BJ (cell line): Measurements from ENCODE around the gene LGI2. TPM values are rescaled to one million over a fixed set of nuclear protein-coding genes. Genes with fewer than 3 reads are reported as not detected.
"Not testable (repeated sequence)": the region's sequence is repeated elsewhere in the genome, so short reads cannot be mapped to it uniquely, and the experiment has no call there.

ENCODE experiments used
- CTCF ChIA-PET: fragments of 350-600 bp; formaldehyde crosslinking; extraction: SDS; loops from one replicate; lab custom pipeline; 2021; ENCODE audit warnings: antibody characterized with exemption, inconsistent platforms; lab: Yijun Ruan, JAX
- POLR2A ChIA-PET: fragments of 300-600 bp; sonication (Branson Sonifier 250); formaldehyde crosslinking; extraction: SDS; loops from one replicate; lab custom pipeline; 2021; ENCODE audit warnings: antibody characterized with exemption; lab: Charles Lee
- DNase-seq: peaks from one replicate; pipeline ENCODE4 v3.0.0-alpha.2; 2011; ENCODE audit warnings: low read depth
- H3K27me3 ChIP-seq: 2 replicates; pipeline ENCODE4 v1.6.0; 2011; ENCODE audit warnings: low read length; ENCODE audit not compliant: control insufficient read depth, insufficient read depth
- H3K36me3 ChIP-seq: 2 replicates; pipeline ENCODE4 v1.5.1; 2011; ENCODE audit warnings: low read length; ENCODE audit not compliant: control insufficient read depth, insufficient read depth
- H3K4me3 ChIP-seq: 2 replicates; pipeline ENCODE4 v1.5.1; 2011; ENCODE audit warnings: low read depth, mild to moderate bottlenecking, control low read depth, low read length
- CTCF ChIP-seq: IDR thresholded peaks from 2 replicates; pipeline ENCODE4 v1.5.1; 2011; ENCODE audit warnings: low read depth, mild to moderate bottlenecking, control low read depth, inconsistent platforms, low read length, moderate library complexity; ENCODE audit not compliant: insufficient read depth
- polyA plus RNA-seq: library from polyadenylated mRNA; depleted of rRNA; stranded (reverse); fragments of >200 nt; gene quantifications from 2 replicates; pipeline ENCODE4 v1.2.3, GENCODE V29; 2011

Gene LGI2
- polyA plus RNA-seq, 1 experiment: 0.01 TPM

GRCh38 chr4:25065431-25065858 is 34.7 kb upstream of the LGI2 start:
- no peak for TF ChIP-seq CTCF
- Histone ChIP-seq H3K27me3 (no peaks in the 10 kb centered on the region; the same call in 1 of the 2 replicates), H3K36me3 (no peaks in the 10 kb centered on the region), H3K4me3 (no peak overlapping the region)
- ChIA-PET POLR2A (no interaction called here), CTCF (interaction anchor here (1.2 to 1.3 kb wide), 2 partner anchors 11 to 20 kb away, joined by 3 to 4 read pairs; no protein-coding TSS in a partner anchor)
- DNase-seq: no peak

- H3K4me3 ChIP-seq, DNase-seq, H3K27me3 ChIP-seq, H3K36me3 ChIP-seq, POLR2A ChIA-PET: not testable (repeated sequence)
- CTCF ChIA-PET: interaction anchor here (0.7 to 1.2 kb wide), 2 partner anchors 19 to 52 kb away, joined by 3 to 4 read pairs; no protein-coding TSS in a partner anchor
Observed at GRCh38 chr4:25064447-25064846, 33.7 kb upstream of the LGI2 start.

- CTCF ChIA-PET: no interaction called here
- peaks cover 3% of the 10 kb centered on the region for H3K27me3 ChIP-seq
- H3K36me3 ChIP-seq: no peaks in the 10 kb centered on the region
- POLR2A ChIA-PET: no interaction called here
- no peak for TF ChIP-seq CTCF
- H3K4me3 ChIP-seq: no peak overlapping the region
- DNase-seq: no peak
Observed at GRCh38 chr4:25063116-25063515, 32.4 kb upstream of the LGI2 start.

- no peak for DNase-seq
- ChIA-PET CTCF (interaction anchor here (0.6 to 1.3 kb wide), 2 partner anchors 9 to 52 kb away, joined by 3 read pairs; no protein-coding TSS in a partner anchor), POLR2A (no interaction called here)
- Histone ChIP-seq H3K27me3 (peaks cover 5% of the 10 kb centered on the region), H3K4me3 (no peak overlapping the region), H3K36me3 (no peaks in the 10 kb centered on the region)
- TF ChIP-seq CTCF: no peak
Observed at GRCh38 chr4:25062098-25062497, 31.4 kb upstream of the LGI2 start.

- H3K4me3 ChIP-seq: no peak overlapping the region
- H3K27me3 ChIP-seq: peaks cover 5% of the 10 kb centered on the region
- no peak for DNase-seq
- ChIA-PET POLR2A (no interaction called here), CTCF (interaction anchor here (1.3 kb wide), 1 partner anchor 10 kb away, joined by 3 read pairs; no protein-coding TSS in a partner anchor)
- no peaks in the 10 kb centered on the region for H3K36me3 ChIP-seq
- TF ChIP-seq CTCF: no peak
Observed at GRCh38 chr4:25061602-25062001, 30.9 kb upstream of the LGI2 start.

- POLR2A ChIA-PET: no interaction called here
- peaks cover 5% of the 10 kb centered on the region for H3K27me3 ChIP-seq
- no peak overlapping the region for H3K4me3 ChIP-seq
- CTCF ChIA-PET: no interaction called here
- H3K36me3 ChIP-seq: no peaks in the 10 kb centered on the region
- DNase-seq: no peak
- no peak for TF ChIP-seq CTCF
Observed at GRCh38 chr4:25060963-25061340, 30.2 kb upstream of the LGI2 start.
